Measurements from ENCODE around the gene MTHFSD.

Gene MTHFSD

DNA sequence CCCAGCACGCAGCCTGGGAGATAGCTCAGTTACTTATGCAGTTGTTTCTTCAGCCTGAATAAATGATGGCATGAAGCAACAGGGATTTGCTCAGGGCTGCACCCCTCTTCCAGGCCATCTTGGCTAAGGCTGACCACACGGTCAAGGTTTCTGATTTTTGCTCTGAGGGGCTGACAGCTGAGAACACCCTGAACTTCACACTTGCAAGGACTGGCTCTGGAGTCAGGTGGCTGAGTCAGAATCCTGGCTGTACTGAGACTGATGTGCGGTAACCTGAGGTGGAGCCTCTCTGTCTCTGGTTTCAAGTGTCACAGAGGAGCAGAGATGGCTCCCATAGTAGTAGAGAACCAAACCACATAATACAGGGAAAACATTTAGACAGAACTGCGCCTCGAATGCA, 4.8 kb downstream of the MTHFSD start:
- DNase-seq (ENCODE audit: low read depth in 3 of 3): no peak

DNA sequence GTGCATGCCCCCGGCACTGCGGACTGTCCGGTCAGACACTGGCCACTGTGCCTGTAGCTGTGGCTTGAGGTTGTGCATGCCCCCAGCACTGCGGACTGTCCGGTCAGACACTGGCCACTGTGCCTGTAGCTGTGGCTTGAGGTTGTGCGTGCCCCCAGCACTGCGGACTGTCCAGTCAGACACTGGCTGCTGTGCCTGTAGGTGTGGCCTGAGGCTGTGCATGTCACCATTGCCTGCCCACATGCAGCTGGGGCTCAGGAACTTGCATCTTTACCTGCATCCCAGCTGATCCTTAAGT, 5.2 kb downstream of the MTHFSD start:
- no peak for DNase-seq (ENCODE audit: low read depth in 3 of 3)

DNA sequence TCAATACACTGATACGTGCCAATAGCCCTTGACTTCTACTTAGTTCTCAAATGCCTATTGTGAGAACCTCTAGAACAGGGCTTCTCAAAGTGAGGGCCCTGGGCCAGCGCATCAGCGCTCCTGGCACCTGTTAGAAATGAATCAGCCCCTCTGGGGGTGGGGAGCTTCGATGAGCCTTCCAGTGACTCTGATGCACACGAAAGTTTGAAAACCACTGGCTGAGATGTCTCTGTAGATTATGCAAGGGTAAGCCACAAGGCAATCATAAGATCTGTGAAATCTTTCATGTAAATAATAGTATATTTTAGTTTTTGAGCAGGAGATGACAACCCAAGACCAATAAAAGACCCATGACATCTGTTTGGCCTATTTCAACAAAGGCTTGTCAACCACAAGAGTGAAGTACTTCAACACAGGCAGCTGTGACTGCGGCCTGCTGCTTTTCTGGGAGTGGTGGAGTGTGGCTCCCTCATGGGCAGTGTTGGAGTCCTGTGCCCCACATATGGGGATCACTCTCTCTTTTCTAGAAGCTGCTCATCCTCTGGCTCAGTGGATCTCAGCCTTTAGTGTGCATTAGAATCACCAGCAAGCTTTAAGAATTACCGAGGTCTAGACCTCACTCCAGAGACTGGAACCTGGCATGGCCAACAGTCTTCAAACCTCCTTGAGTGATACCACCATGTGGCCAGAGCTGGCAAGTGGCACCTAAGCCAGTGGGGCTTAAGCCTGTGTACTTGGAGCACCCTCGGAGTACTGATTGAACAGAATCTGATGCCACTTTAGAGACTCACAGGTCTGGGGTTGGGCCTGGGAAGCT, 5.8 kb downstream of the MTHFSD start:
- DNase-seq (ENCODE audit: low read depth in 3 of 3): no peak

GRCh38 chr16:86547286-86547685, 7.7 kb downstream of the MTHFSD start:
- no peak for DNase-seq (ENCODE audit: low read depth in 3 of 3)

GRCh38 chr16:86546638-86547013, 8.4 kb downstream of the MTHFSD start:
- DNase-seq (ENCODE audit: low read depth in 3 of 3): no peak

- DNase-seq (ENCODE audit: low read depth in 3 of 3): no peak
Measured at GRCh38 chr16:86545954-86546637, 8.9 kb downstream of the MTHFSD start.

- DNase-seq (ENCODE audit: low read depth in 3 of 3): no peak
Measured at GRCh38 chr16:86545481-86545880, 9.6 kb downstream of the MTHFSD start.

DNA sequence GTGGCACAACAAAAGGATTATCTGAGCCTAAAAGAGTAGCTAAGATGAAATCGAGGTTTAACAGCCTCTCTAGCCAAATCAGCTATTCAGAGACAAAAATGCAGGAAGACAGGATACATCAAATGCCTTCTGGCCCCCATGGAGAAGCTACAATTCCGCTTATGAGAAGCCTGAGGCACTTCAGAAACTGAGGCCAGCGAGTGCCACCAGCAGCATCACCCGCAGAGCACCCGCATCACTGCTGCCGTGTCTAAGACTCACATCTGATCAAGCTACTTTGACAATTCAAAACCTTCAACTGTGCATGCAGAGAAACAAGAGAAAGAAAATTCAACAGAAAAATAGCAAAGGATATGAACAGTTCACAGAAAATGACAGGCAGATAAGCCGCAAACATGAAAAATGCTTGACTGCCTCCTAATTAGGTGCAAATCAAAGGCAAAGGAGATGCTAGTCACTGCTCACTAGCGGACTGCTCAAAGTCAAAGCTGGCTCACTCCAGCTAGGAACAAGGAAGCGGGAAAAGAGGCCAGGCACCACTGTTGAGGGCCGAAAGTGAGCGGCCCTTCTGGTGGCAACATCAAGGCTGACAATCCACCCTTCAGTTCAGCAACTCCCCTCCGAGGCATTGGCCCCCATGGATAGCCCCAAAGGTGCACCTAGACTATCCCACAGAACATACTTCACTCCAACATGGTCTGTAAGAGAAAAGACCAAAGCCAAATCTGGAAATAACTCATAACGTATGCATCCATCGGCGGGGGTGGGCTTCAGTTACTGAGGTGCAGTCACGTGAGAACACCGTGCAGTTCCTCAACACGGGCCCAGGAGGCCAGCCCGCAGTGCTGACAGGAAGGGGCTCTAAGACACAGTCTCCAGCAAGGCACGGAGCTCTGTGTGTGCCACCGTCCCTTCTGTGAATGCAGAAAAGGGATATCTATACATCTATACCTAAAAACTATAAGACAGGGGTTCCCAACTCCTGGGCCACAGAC, 12.0 kb downstream of the MTHFSD start:
- no peak for DNase-seq (ENCODE audit: low read depth in 3 of 3)

- no peak for DNase-seq (ENCODE audit: low read depth in 3 of 3)
Measured at GRCh38 chr16:86541560-86541959, 13.5 kb downstream of the MTHFSD start.

DNA sequence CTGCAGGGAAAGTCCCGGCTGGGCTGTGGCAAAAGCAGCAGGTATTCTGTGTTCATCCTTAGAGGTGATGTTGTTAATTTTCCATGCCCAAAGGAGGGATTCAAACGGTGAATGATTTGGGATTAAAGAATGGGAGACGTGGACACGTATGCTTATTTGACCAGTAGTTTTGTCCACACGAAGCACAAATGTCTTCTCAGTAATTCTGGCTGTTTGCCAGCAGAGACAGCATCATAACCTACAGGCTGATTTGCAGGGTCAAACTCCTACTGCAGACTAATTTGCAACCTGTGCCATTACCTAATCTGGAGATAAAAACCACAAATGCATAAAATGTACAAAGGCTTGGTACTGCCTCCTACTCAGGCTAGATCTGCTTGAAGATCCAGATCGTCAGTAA, 14.1 kb downstream of the MTHFSD start:
- no peak for DNase-seq (ENCODE audit: low read depth in 3 of 3)

- no peak for DNase-seq (ENCODE audit: low read depth in 3 of 3)
Measured at GRCh38 chr16:86538196-86538780, 16.7 kb downstream of the MTHFSD start.

- DNase-seq (ENCODE audit: low read depth in 3 of 3): no peak
Measured at GRCh38 chr16:86537486-86537885, 17.5 kb downstream of the MTHFSD start.

DNA sequence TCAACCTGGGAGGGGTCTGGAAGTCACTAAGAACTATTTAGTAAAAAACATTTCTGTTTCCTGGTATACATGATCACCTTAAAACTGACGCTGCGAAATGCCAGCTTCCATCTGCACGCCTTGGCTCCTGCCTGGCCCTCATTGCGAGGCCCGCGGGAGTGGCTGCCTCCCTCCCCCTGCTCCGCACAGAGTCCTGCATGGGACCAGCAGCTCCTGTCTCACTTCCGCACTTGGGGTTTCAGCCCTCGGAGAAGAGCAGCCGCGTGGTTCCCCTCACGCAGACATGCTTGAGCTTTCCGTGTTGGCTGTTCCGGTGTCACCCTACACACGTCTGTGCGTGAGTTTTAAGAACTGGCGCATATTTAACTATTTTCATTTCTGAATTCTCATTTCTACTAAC, 18.4 kb downstream of the MTHFSD start:
- DNase-seq (ENCODE audit: low read depth in 3 of 3): no peak

- no peak for DNase-seq (ENCODE audit: low read depth in 3 of 3)
Measured at GRCh38 chr16:86534779-86535615, 20.0 kb downstream of the MTHFSD start.

GRCh38 chr16:86533767-86534351, 21.2 kb downstream of the MTHFSD start:
- DNase-seq (ENCODE audit: low read depth in 3 of 3): no peak

DNA sequence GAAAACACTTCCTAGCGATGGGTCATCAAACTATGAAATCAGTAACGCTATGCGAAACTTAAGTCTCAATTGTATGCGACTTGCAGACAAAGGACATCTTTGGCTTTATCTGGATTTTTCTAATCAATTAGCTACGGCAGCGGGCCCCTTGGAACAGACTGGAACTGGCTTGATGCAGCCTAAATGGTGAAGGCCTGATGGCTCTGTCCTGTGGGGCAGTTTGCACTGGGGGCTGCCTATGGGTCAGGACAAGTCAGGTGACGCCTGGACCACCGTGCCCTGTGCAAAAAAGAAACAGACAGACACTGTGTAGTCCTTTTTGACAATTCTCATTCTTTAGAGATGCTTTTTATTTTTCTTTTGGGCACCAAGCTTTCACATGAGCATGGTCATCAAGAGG, 22.0 kb downstream of the MTHFSD start:
- no peak for DNase-seq (ENCODE audit: low read depth in 3 of 3)

GRCh38 chr16:86532526-86532815, 22.6 kb downstream of the MTHFSD start:
- DNase-seq (ENCODE audit: low read depth in 3 of 3): no peak

DNA sequence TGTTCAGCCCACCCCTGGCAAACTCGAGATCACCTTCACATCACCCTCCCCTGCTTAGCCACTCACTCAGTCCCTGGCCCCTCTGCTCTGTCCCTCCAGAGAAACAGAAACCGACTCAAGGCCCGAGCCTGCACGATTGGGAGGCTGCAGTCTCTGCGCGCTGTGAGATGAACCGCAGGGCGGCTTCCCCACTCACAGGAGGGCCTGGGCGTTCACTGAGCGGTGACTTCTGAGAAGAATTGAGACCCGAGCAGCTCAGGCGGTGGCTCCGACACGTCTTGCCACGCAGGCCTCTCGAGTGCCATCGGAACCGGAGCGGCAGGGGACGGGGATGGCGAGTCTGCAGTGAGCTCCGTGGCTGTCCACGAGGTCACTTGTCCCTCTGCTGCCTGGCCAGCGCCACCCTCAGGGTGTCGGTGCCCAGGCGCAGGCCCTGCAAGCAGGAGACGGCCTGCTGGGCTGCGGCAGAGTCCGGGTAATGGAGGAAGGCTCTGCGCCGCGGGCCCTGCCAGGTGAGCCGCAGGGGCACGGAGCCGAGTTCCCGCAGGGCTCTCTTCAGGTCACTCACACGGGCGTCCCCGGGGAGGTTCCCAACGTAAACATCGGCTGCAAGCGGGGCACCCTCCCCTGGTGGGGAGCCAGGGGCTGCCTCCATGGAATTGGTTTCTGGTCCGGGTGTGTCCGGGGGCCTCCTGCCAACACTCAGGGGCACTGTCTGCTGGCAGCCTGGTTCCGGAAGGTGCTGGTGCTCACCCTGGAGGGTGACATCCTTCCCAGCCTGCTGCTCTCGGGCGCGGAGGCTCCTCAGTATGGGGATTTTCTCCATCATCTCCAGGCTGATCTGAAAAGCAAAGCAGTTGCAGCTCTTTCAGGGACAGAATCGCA, 23.2 kb downstream of the MTHFSD start:
- no peak for DNase-seq (ENCODE audit: low read depth in 3 of 3)

GRCh38 chr16:86531191-86531545, 23.9 kb downstream of the MTHFSD start:
- no peak for DNase-seq (ENCODE audit: low read depth in 3 of 3)
